ENCODE measurements around the gene TMED6. TPM values are rescaled to one million over a fixed set of nuclear protein-coding genes. Genes with fewer than 3 reads are reported as not detected.

TMED6 gene
- total and polyA plus RNA-seq, 2 of the 8 experiments (the other 6 are each of a cell fraction or from before 2014, with no cell fraction given), result not detected

DNA sequence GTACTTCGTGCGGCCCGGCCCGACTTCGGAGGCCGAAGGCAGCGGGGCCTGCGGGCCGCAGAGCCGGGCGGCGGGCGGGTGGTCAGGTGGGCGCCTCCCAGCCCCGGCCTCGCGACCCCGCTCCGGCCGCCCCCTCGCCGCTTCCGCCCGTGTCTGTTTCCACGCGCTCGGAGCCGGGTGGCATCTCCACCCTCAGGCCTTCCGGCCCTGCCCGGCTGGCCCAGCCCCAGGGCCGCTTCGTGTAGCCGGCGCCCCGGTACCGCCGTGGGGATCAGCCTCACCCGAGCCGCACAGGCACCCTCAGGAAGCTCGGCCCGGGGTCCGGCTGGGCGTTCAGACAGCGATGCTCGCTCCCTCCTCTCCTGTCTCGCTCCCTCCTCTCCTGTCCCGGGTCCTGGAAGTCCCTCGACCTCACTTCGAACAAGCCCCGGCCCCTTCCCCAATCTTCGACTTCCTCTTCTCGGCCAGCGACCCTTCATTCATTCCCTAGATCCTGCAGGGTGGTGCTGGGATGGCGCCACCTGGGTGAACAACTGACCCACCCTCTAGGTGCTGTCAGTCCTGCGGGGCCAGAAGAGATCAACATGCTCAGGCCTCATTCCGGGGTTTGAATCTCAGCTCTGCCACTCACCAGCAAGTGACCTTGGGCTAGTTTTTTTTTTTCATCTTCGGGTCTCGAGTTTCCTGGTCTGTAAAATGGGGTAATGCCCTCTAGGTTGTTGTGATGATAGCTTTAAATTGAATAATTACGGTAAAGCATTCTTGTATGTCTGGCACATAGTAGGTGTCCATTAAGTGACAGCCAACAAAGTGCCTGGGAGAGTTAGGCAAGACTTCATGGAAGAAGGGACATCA lies 39.8 kb downstream of the TMED6 start (continued):
- TF ChIP-seq YY1 (IDR thresholded peaks at IDR 0.05; ENCODE audit: low read depth, low read length), result 0 out of 2 replicates have a peak, but pooled peaks have one; percentile 2
- TF ChIP-seq SIN3A (conservative IDR thresholded peaks at IDR 0.05 in 1 of 2, IDR thresholded peaks at IDR 0.05 in 1 of 2; ENCODE audit: low read depth in 1 of 2, low read length in 2 of 2), result peak; percentile 13 to 81; a peak in 1 of 4 replicates
- TF ChIP-seq CHD2 (IDR thresholded peaks at IDR 0.05; ENCODE audit: low read length), result no peak
